Body of pancreas (tissue), 4 donors: ENCODE data around the gene SWI5. TPM values are rescaled to one million over a fixed set of nuclear protein-coding genes. Genes with fewer than 3 reads are reported as not detected.
"Not testable (repeated sequence)": the region's sequence is repeated elsewhere in the genome, so short reads cannot be mapped to it uniquely, and the experiment has no call there.

Source experiments
- ATAC-seq: fragments of 150-250 bp; one replicate; pipeline ENCODE4 v1.9.1; 2016
- DNase-seq, 4 donors: peaks; one replicate each; pipeline ENCODE4 v3.0.0-alpha.2; 2019
- H3K27ac ChIP-seq, 4 donors: fragments of 200-600 bp; sonication (generic); 1 replicate in 3 of 4; 2 replicates in 1 of 4; pipeline versions ENCODE4 v1.5.1 to v1.6.1; 2016 to 2019; ENCODE audit warnings: mild to moderate bottlenecking in 1 of 4, mixed read lengths in 1 of 4, moderate library complexity in 1 of 4
- H3K27me3 ChIP-seq, 2 donors: fragments of 200-600 bp; sonication (generic); one replicate each; pipeline ENCODE4 v1.6.0; 2016; ENCODE audit warnings: mild to moderate bottlenecking in 1 of 2
- H3K36me3 ChIP-seq, 2 donors: fragments of 200-600 bp; sonication (generic); replicated peaks in 1 of 2; 2 replicates each; pipeline ENCODE4 v1.5.1; 2016; ENCODE audit warnings: low read depth in 2 of 2; ENCODE audit not compliant: insufficient read depth in 1 of 2
- H3K4me1 ChIP-seq: fragments of 200-600 bp; sonication (generic); one replicate; pipeline ENCODE4 v1.6.0; 2016
- H3K4me3 ChIP-seq, 2 donors: fragments of 200-600 bp; sonication (generic); 1 replicate in 1 of 2; 2 replicates in 1 of 2; pipeline ENCODE4 v1.5.1; 2016 to 2019
- H3K9me3 ChIP-seq, 3 donors: fragments of 200-600 bp; sonication (generic); 1 replicate in 2 of 3; 2 replicates in 1 of 3; pipeline ENCODE4 v1.5.1; 2016
- CTCF ChIP-seq, 7 experiments: fragments of 450-650 bp in 4 of 7; fragments of 200-600 bp in 3 of 7; sonication (generic) in 3 of 7; IDR thresholded peaks; one replicate each; pipeline ENCODE4 v1.5.1; 2016 to 2019; ENCODE audit warnings: antibody characterized with exemption in 7 of 7
- POLR2A ChIP-seq, 3 donors: fragments of 450-650 bp; IDR thresholded peaks; one replicate each; pipeline ENCODE4 v1.6.1; 2016; ENCODE audit warnings: antibody characterized with exemption in 3 of 3, mild to moderate bottlenecking in 2 of 3
- WGBS, 2 donors: methylation state at CpG; one replicate each; pipeline ENCODE4 v1.1.5; 2017; 5-methylcytosine and 5-hydroxymethylcytosine counted together
- intact Hi-C: fragments of 100-400 bp; cut with DNase I; formaldehyde crosslinking; loops from one replicate; pipeline ENCODE4 v1.15.1; 2023
- total RNA-seq, 2 donors: library from RNA; depleted of rRNA; stranded (reverse); fragments of >200 nt; gene quantifications; one replicate each; pipeline ENCODE4 v1.1.0, GENCODE V29; 2016

The SWI5 gene
- total RNA-seq, result 10 to 100 TPM; 14.5 to 20.1 TPM

DNA sequence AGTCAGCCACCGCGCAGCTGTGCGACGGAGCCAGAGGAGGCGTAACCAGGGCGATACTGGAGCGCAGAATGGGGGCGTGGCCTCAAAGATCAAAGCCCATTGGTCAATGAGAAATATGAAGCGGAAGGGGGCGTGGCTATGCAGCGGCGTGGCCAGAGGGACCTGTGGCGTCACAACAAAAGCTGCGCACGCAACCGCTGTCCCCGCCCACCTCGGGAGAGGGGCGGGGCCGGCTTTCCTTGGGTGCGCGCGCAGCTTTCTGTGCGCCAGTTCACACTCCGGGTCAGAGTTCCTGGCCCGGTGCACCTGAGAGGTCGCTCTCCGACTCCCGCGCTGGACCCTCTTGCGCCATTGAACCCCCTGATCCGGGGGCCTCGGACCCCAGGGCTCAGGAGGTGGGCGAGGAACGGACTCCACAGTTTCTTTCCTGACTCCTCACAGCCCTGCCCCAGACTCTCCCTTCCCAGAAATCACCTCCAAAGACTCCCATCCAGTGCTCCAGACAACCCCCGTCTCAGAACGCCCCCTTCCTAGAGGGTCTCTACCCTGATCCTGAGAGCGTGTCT lies at the start of gene SWI5:
SWI5 (plus strand) TSS at position 269 of the 566 bp plus-strand sequence.
- peaks cover 0 to under 1% of the 10 kb centered on the region in 2 donors for H3K36me3 ChIP-seq
- peak within 1 kb of the TSS; percentile 59 to 75 for H3K4me3 ChIP-seq
- H3K9me3 ChIP-seq, result no peaks in the 10 kb centered on the region
- intact Hi-C loops, result no loop called here
- 0 to 1% methylated on average over 4 to 38 of the region's 38 CpGs for WGBS, 2 donors
- DNase-seq (peak; percentile 100), ATAC-seq (peak; percentile 97)
- H3K27me3 ChIP-seq, result no peaks in the 10 kb centered on the region
- TF ChIP-seq POLR2A (IDR thresholded peaks at IDR 0.05), result peak; percentile 67 to 97 (median 95)
- peak in 1 of 7 experiments; percentile 6 for TF ChIP-seq CTCF (IDR thresholded peaks at IDR 0.05)
- H3K4me1 ChIP-seq, result peaks cover 28% of the 10 kb centered on the region
- peak within 1 kb of the TSS; percentile 65 to 86 (median 72) for H3K27ac ChIP-seq

DNA sequence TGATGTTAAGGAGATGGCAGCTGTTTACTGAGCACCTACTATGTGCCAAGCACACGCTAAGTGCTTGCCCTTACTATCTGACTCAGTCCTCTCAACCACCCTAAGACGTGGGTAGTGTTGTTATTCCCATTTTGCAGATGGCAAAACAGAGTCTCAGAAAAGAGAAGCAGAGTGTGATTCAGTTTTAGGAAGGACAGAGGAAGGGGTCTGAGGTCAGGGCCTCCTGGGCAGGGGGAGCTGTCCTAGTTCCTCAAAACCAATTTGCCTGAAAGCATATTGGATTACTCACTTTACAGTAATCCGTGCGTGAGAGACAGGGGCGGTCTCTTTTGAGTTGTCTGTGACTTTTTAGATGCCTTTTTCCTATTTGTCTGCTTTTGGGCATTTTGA lies 49.7 kb upstream of the SWI5 start:
- Histone ChIP-seq H3K9me3 (no peaks in the 10 kb centered on the region), H3K4me3 (no peak overlapping the region), H3K4me1 (no peaks in the 10 kb centered on the region), H3K27ac (no peak overlapping the region), H3K36me3 (no peaks in the 10 kb centered on the region), H3K27me3 (no peaks in the 10 kb centered on the region)
- intact Hi-C loops, result no loop called here
- ATAC-seq (no peak), DNase-seq (no peak)
- WGBS, 2 donors, result 80 to 86% methylated on average over 5 of the region's 5 CpGs
- no peak for TF ChIP-seq CTCF (IDR thresholded peaks at IDR 0.05)
- TF ChIP-seq POLR2A (IDR thresholded peaks at IDR 0.05), result no peak

- H3K27me3 ChIP-seq, H3K9me3 ChIP-seq, H3K4me3 ChIP-seq, H3K4me1 ChIP-seq, H3K36me3 ChIP-seq, DNase-seq, intact Hi-C loops, H3K27ac ChIP-seq, ATAC-seq: not testable (repeated sequence)
- WGBS, 2 donors, result 81 to 85% methylated on average over 7 of the region's 7 CpGs
These were observed 45.2 kb upstream of the SWI5 start for GRCh38 chr9:128230897-128231296.

GRCh38 chr9:128231638-128232527 lies 44.2 kb upstream of the SWI5 start:
- WGBS, 2 donors, result 53 to 68% methylated on average over 13 to 16 of the region's 16 CpGs
- Histone ChIP-seq H3K27ac (no peak overlapping the region), H3K9me3 (no peaks in the 10 kb centered on the region), H3K4me3 (no peak overlapping the region), H3K4me1 (no peaks in the 10 kb centered on the region), H3K27me3 (no peaks in the 10 kb centered on the region), H3K36me3 (no peaks in the 10 kb centered on the region)
- DNase-seq, result no peak
- intact Hi-C loops, result no loop called here
- no peak for TF ChIP-seq CTCF (IDR thresholded peaks at IDR 0.05)
- no peak for TF ChIP-seq POLR2A (IDR thresholded peaks at IDR 0.05)
- no peak for ATAC-seq

DNA sequence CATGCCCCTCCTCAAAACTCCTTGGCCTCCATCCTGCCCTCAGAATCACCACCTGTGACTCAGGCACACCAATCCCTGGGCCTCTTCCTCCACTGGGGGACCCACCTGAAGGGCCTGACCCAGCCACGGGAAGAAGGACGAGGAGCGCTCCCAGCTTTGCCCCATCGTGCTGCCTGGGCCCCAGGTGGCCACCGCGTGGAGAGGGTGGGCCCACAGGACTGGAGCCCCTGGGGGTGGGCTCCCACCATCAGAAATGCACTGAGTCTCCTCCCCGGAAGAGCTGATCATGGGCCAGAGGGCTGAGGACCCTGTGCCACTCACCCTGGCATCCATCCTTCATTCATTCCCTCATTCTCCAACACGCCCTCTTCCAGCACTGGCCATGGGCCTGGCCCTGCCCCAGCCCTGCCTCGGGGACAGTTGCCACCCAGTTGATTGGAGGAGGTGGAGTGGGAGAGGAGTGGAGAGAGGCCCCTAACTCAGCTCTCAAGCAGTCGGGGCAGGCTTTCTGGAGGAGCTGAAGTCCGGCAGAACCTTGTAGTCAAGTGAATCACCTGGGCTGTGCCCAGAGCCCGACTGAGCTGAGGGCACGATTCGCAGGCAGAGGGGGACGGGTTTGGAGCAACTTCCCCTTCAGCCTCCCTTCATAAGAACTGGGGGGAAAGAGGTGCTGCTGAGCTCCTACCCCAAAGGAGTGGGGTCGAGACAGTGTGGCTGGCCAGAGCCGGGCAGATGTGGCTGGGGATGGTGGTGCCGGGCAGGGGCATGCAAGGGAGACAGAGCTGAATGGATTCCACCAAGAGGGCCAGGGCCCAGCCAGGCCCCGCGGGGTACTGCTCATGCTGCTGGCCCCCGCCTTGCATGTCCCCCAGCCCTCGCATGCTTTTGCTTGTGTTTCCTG lies 43.3 kb upstream of the SWI5 start:
- Histone ChIP-seq H3K27me3 (no peaks in the 10 kb centered on the region), H3K9me3 (no peaks in the 10 kb centered on the region), H3K4me3 (no peak overlapping the region), H3K27ac (no peak overlapping the region), H3K36me3 (no peaks in the 10 kb centered on the region), H3K4me1 (no peaks in the 10 kb centered on the region)
- ATAC-seq (no peak), DNase-seq (no peak)
- TF ChIP-seq CTCF (IDR thresholded peaks at IDR 0.05) (no peak), POLR2A (IDR thresholded peaks at IDR 0.05) (no peak)
- intact Hi-C loops, result no loop called here
- WGBS, 2 donors, result 66 to 74% methylated on average over 11 to 20 of the region's 22 CpGs
